Trophoblast cell (in vitro differentiated cells and primary cell): ENCODE data around the gene CYTIP.

ENCODE experiments used
- DNase-seq, 2 donors: peaks; one replicate each; pipeline ENCODE4 v3.0.0-alpha.2; 2016
- H2AFZ ChIP-seq: 2 replicates; pipeline ENCODE4 v1.6.1; 2013; ENCODE audit warnings: low read length, moderate library complexity, mild to moderate bottlenecking; ENCODE audit not compliant: insufficient read depth, poor library complexity
- H2AK5ac ChIP-seq: 2 replicates; pipeline ENCODE4 v1.6.1; 2013; ENCODE audit warnings: mild to moderate bottlenecking, low read length
- H2BK120ac ChIP-seq: 2 replicates; pipeline ENCODE4 v1.6.1; 2013; ENCODE audit warnings: low read length, mild to moderate bottlenecking, moderate library complexity; ENCODE audit not compliant: insufficient read depth, poor library complexity
- H2BK12ac ChIP-seq: 2 replicates; pipeline ENCODE4 v1.6.1; 2013; ENCODE audit warnings: mild to moderate bottlenecking, low read length, moderate library complexity
- H2BK5ac ChIP-seq: 2 replicates; pipeline ENCODE4 v1.6.1; 2013; ENCODE audit warnings: low read length, low read depth, moderate library complexity, mild to moderate bottlenecking; ENCODE audit not compliant: poor library complexity
- H3K14ac ChIP-seq: 2 replicates; pipeline ENCODE4 v1.6.1; 2013; ENCODE audit warnings: mild to moderate bottlenecking, low read length
- H3K18ac ChIP-seq: 2 replicates; pipeline ENCODE4 v1.6.1; 2013; ENCODE audit warnings: mild to moderate bottlenecking, low read length
- H3K23ac ChIP-seq: 2 replicates; pipeline ENCODE4 v1.6.1; 2013; ENCODE audit warnings: low read length
- H3K27ac ChIP-seq: 2 replicates; pipeline ENCODE4 v1.5.1; 2013; ENCODE audit warnings: low read depth, mild to moderate bottlenecking, inconsistent platforms, low read length, moderate library complexity
- H3K27me3 ChIP-seq: 2 replicates; pipeline ENCODE4 v1.6.1; 2013; ENCODE audit warnings: inconsistent platforms, mild to moderate bottlenecking, low read length, moderate library complexity; ENCODE audit not compliant: insufficient read depth
- H3K36me3 ChIP-seq, 2 experiments: 1 replicate in 1 of 2; 2 replicates in 1 of 2; pipeline ENCODE4 v1.6.1; 2013; ENCODE audit warnings: low read length in 2 of 2, mild to moderate bottlenecking in 2 of 2, moderate library complexity in 1 of 2; ENCODE audit not compliant: insufficient read depth in 2 of 2, control insufficient read depth in 1 of 2
- H3K4ac ChIP-seq: 2 replicates; pipeline ENCODE4 v1.6.1; 2013; ENCODE audit warnings: low read depth, mild to moderate bottlenecking, low read length, moderate library complexity
- H3K4me1 ChIP-seq, 2 experiments: 1 replicate in 1 of 2; 2 replicates in 1 of 2; pipeline ENCODE4 v1.6.1; 2013; ENCODE audit warnings: low read length in 2 of 2, mild to moderate bottlenecking in 2 of 2, moderate library complexity in 1 of 2; ENCODE audit not compliant: insufficient read depth in 2 of 2, control insufficient read depth in 1 of 2
- H3K4me2 ChIP-seq: 2 replicates; pipeline ENCODE4 v1.6.1; 2013; ENCODE audit warnings: inconsistent platforms, mild to moderate bottlenecking, low read length, moderate library complexity
- H3K4me3 ChIP-seq: 2 replicates; pipeline ENCODE4 v1.5.1; 2013; ENCODE audit warnings: mild to moderate bottlenecking, low read depth, low read length, inconsistent platforms
- H3K79me1 ChIP-seq: one replicate; pipeline ENCODE4 v1.6.1; 2013; ENCODE audit warnings: low read length
- H3K79me2 ChIP-seq: 2 replicates; pipeline ENCODE4 v1.6.1; 2013; ENCODE audit warnings: low read length, mild to moderate bottlenecking; ENCODE audit not compliant: control insufficient read depth, insufficient read depth, poor library complexity
- H3K9ac ChIP-seq: 2 replicates; pipeline ENCODE4 v1.6.1; 2013; ENCODE audit warnings: mild to moderate bottlenecking, low read length
- H3K9me3 ChIP-seq: 2 replicates; pipeline ENCODE4 v1.6.1; 2013; ENCODE audit warnings: low read depth, mild to moderate bottlenecking, control low read depth, inconsistent platforms, low read length; ENCODE audit not compliant: insufficient read depth
- H4K12ac ChIP-seq: 2 replicates; pipeline ENCODE4 v1.6.1; 2013; ENCODE audit warnings: low read depth, mild to moderate bottlenecking, low read length, moderate library complexity
- H4K8ac ChIP-seq: 2 replicates; pipeline ENCODE4 v1.6.1; 2013; ENCODE audit warnings: low read depth, mild to moderate bottlenecking, low read length, moderate library complexity
- H4K91ac ChIP-seq: one replicate; pipeline ENCODE4 v1.6.1; 2013; ENCODE audit warnings: low read depth, mild to moderate bottlenecking, low read length, moderate library complexity
- WGBS: extraction: QIAGEN DNeasy Blood & Tissue Kit; methylation state at CpG from one replicate; pipeline ENCODE4 v1.1.7; 2013; ENCODE audit warnings: missing lambda C conversion rate; ENCODE audit not compliant: insufficient read length, insufficient coverage; ENCODE audit errors: extremely low coverage; 5-methylcytosine and 5-hydroxymethylcytosine counted together

CYTIP gene

DNA sequence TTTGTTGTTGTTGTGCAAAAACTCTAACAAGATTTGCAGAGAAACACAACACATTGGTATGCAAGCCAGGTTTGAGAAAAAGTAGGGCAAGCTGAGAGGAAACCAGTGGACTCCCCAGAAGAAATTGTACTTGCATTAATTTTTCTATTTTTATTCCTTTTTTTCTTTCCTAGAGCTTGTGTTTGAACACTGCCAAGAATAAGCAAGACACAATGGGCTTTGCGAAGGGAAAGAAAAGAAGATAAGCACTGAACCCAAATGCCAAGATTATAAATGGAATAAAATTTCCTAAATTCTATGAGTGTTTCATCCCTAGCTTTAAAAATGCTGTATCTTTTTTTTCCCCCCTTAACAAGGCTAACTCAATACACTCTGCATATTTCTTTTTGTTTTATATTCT lies 17.0 kb upstream of the CYTIP start:
- Histone ChIP-seq H4K8ac (no peak overlapping the region), H3K36me3 (no peaks in the 10 kb centered on the region), H2BK12ac (no peak overlapping the region)

DNA sequence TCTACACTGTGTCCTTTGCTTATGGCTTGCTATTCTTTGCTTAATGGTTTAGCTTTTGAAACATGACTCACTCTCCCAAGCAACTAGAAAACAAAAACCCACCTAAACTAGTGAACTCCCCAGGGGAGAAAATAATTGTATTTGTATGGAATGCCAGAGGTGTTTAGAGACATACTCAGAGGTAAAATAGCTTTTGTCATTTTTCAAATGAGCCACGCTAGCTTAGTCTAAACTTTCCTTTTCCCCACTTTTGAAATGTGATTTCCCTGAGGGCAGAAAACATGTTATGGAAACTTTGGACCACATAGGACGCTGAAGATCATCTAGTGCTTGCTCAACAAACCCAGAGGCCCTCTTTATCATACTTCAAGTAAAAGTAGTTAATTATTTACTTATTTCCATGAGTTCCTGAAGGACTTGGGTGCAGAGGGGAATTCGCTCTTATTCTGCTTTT lies 16.5 kb upstream of the CYTIP start:
- Histone ChIP-seq H4K91ac (no peak overlapping the region), H3K36me3 (no peaks in the 10 kb centered on the region), H3K4ac (no peak overlapping the region), H3K4me1 (no peaks in the 10 kb centered on the region), H3K9me3 (no peaks in the 10 kb centered on the region), H3K23ac (no peak overlapping the region), H3K79me2 (no peaks in the 10 kb centered on the region), H3K14ac (no peak overlapping the region), H3K4me2 (no peak overlapping the region), H3K27ac (no peak overlapping the region), H4K12ac (no peak overlapping the region), H3K27me3 (no peaks in the 10 kb centered on the region), H3K9ac (no peak overlapping the region), H3K79me1 (no peaks in the 10 kb centered on the region), H2BK5ac (no peak overlapping the region), H3K18ac (no peak overlapping the region), H4K8ac (no peak overlapping the region), H2AFZ (no peak overlapping the region), H2AK5ac (no peak overlapping the region), H2BK12ac (no peak overlapping the region), H2BK120ac (no peak overlapping the region), H3K4me3 (no peak overlapping the region)
- WGBS, result no CpG with 5 or more reads among the region's 3 CpGs
- peak; percentile 73 to 99 for DNase-seq

More for the DNA sequence above, 17.0 kb upstream of the CYTIP start:
- Histone ChIP-seq H2BK5ac (no peak overlapping the region), H3K9me3 (no peaks in the 10 kb centered on the region), H3K9ac (no peak overlapping the region), H2AFZ (no peak overlapping the region), H3K4me1 (no peaks in the 10 kb centered on the region), H3K4ac (no peak overlapping the region), H3K14ac (no peak overlapping the region), H4K12ac (no peak overlapping the region), H2BK120ac (no peak overlapping the region), H2AK5ac (no peak overlapping the region), H4K91ac (no peak overlapping the region), H3K18ac (no peak overlapping the region), H3K4me3 (no peak overlapping the region), H3K79me1 (no peaks in the 10 kb centered on the region), H3K23ac (no peak overlapping the region), H3K4me2 (no peak overlapping the region), H3K79me2 (no peaks in the 10 kb centered on the region), H3K27ac (no peak overlapping the region), H3K27me3 (no peaks in the 10 kb centered on the region)
- no peak for DNase-seq
- no CpG with 5 or more reads among the region's 1 CpG for WGBS

DNA sequence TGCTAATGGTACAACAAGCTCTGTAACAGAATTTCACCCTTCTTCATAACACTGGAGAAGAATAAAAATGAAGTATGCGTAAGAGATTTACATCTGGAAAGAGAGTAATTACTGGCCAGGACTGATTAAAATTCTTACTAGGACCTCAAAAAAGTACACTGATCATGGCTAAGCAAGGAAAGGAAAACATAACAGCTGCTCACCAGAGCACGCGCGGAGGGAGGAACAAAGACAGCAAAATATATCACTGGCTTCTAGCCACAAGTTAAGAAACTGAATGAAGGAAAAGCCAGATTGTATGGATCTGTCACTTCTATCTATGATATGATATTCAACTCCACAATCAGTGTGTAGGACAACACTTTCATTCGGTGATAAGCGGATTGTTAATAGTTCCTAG lies 15.6 kb upstream of the CYTIP start:
- no peak overlapping the region for H2BK5ac ChIP-seq
- no peak overlapping the region for H3K23ac ChIP-seq
- no peak overlapping the region for H3K18ac ChIP-seq
- no peak overlapping the region for H2BK120ac ChIP-seq
- H3K4me2 ChIP-seq, result no peak overlapping the region
- no peak overlapping the region for H2AK5ac ChIP-seq
- no peak for DNase-seq
- H3K9ac ChIP-seq, result no peak overlapping the region
- no peaks in the 10 kb centered on the region for H3K79me2 ChIP-seq
- no peak overlapping the region for H4K12ac ChIP-seq
- H3K4ac ChIP-seq, result no peak overlapping the region
- no peak overlapping the region for H4K8ac ChIP-seq
- H3K14ac ChIP-seq, result no peak overlapping the region
- H3K9me3 ChIP-seq, result no peaks in the 10 kb centered on the region
- no peak overlapping the region for H3K4me3 ChIP-seq
- no peaks in the 10 kb centered on the region for H3K79me1 ChIP-seq
- WGBS, result no CpG with 5 or more reads among the region's 6 CpGs
- no peak overlapping the region for H3K27ac ChIP-seq
- H3K36me3 ChIP-seq, result no peaks in the 10 kb centered on the region
- H3K27me3 ChIP-seq, result no peaks in the 10 kb centered on the region
- H2BK12ac ChIP-seq, result no peak overlapping the region
- H4K91ac ChIP-seq, result no peak overlapping the region
- no peaks in the 10 kb centered on the region for H3K4me1 ChIP-seq
- no peak overlapping the region for H2AFZ ChIP-seq

DNA sequence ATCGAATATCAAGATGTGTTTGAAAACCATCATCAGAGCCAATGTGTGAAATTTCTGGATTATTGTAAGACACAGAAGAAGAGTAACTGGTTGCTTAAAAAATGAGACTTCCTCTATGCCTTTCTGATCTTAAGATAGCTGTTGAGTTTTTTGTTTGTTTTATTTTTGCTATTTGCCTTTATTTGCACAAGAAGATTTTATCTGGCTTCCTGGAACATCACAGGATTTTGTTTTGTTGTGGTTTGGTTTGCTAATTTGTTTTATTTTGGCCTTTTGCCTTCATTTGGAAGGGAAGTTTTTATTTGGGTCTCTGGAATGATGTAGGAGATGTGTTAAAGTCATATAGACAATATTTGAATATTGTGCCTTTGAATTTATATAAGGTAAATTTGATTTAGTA lies 3.9 kb upstream of the CYTIP start:
- H4K8ac ChIP-seq, result no peak overlapping the region
- no peaks in the 10 kb centered on the region for H3K79me2 ChIP-seq
- no CpG with 5 or more reads among the region's 1 CpG for WGBS
- H3K27ac ChIP-seq, result no peak overlapping the region
- no peaks in the 10 kb centered on the region for H3K9me3 ChIP-seq
- no peak overlapping the region for H3K18ac ChIP-seq
- H3K4ac ChIP-seq, result no peak overlapping the region
- H2BK120ac ChIP-seq, result no peak overlapping the region
- H3K4me2 ChIP-seq, result no peak overlapping the region
- no peaks in the 10 kb centered on the region for H3K27me3 ChIP-seq
- H4K91ac ChIP-seq, result no peak overlapping the region
- no peak overlapping the region for H3K4me3 ChIP-seq
- no peak overlapping the region for H3K9ac ChIP-seq
- no peak for DNase-seq
- no peak overlapping the region for H2BK5ac ChIP-seq
- H2AFZ ChIP-seq, result no peak overlapping the region
- no peak overlapping the region for H2BK12ac ChIP-seq
- H3K36me3 ChIP-seq, result no peaks in the 10 kb centered on the region
- no peak overlapping the region for H3K23ac ChIP-seq
- no peaks in the 10 kb centered on the region for H3K79me1 ChIP-seq
- no peak overlapping the region for H2AK5ac ChIP-seq
- H3K4me1 ChIP-seq, result no peaks in the 10 kb centered on the region
- no peak overlapping the region for H3K14ac ChIP-seq
- H4K12ac ChIP-seq, result no peak overlapping the region
